ENCODE measurements around the gene KDF1. TPM values are rescaled to one million over a fixed set of nuclear protein-coding genes. Genes with fewer than 3 reads are reported as not detected.

Gene KDF1
- polyA plus RNA-seq, 1 of the 3 experiments (the other 2 are of a cell fraction), result not detected

GRCh38 chr1:26900001-26900814, 60.1 kb downstream of the KDF1 start, which contains the start of gene GPATCH3:
Gene GPATCH3, minus strand, starts transcription at chr1:26900467. Its CDS starts 25 bp downstream, at chr1:26900442.
- Histone ChIP-seq H3K4me1 (ENCODE audit: control insufficient read depth in 1 of 2, insufficient read depth in 2 of 2, low read depth in 1 of 2, low read length in 1 of 2) (peaks cover 4 to 9% of the 10 kb centered on the region in 2 experiments; a peak in 3 of 4 replicates), H3K9me2 (no peaks in the 10 kb centered on the region), H3K9ac (peak within 1 kb of the TSS; percentile 93), H3K36me3 (replicated peaks in 1 of 2; ENCODE audit: control insufficient read depth in 1 of 2, insufficient read depth in 2 of 2, low read length in 1 of 2) (peaks cover 11 to 14% of the 10 kb centered on the region in 2 experiments), H3K27me3 (ENCODE audit: insufficient read depth) (no peaks in the 10 kb centered on the region), H3K4me3 (ENCODE audit: low read depth in 2 of 2, low read length in 1 of 2) (peak within 1 kb of the TSS; percentile 84 to 97), H3K4me2 (peak within 1 kb of the TSS; percentile 92), H3F3A (replicated peaks; ENCODE audit: insufficient read depth) (no peaks in the 10 kb centered on the region), H3K79me2 (ENCODE audit: insufficient read depth) (peaks cover 29% of the 10 kb centered on the region), H3K27ac (ENCODE audit: low read depth in 2 of 2, low read length in 1 of 2) (peak within 1 kb of the TSS; percentile 68 to 80), H3K9me3 (no peaks in the 10 kb centered on the region), H2AFZ (ENCODE audit: low read depth) (peak within 1 kb of the TSS; percentile 100), H4K20me1 (ENCODE audit: insufficient read depth) (no peaks in the 10 kb centered on the region)
- CTCF ChIA-PET, result interaction anchor here (0.6 to 2.3 kb wide), 8 partner anchors 11 to 98 kb away, joined by 3 to 7 read pairs (median 3); partner anchors contain the start of genes GPN2 and ZDHHC18
- under 1% methylated on average over 31 of the region's 50 CpGs for WGBS (ENCODE audit: low lambda C conversion rate)
- POLR2A ChIA-PET, result interaction anchor here (0.6 to 1.8 kb wide), 6 partner anchors 10 to 400 kb away, joined by 3 to 17 read pairs (median 6); partner anchors contain the start of genes GPN2 and NUDC
- peak; percentile 90 for DNase-seq
- TF ChIP-seq FOSL2 (IDR thresholded peaks at IDR 0.05; ENCODE audit: borderline replicate concordance, low read depth) (no peak), GABPA (IDR thresholded peaks at IDR 0.05; ENCODE audit: low read depth) (peak; percentile 42; the same call in 1 of the 2 replicates), TEAD4 (IDR thresholded peaks at IDR 0.05; ENCODE audit: borderline replicate concordance, insufficient read depth) (no peak), ELF1 (IDR thresholded peaks at IDR 0.05) (no peak), MEF2A (IDR thresholded peaks at IDR 0.05; ENCODE audit: borderline replicate concordance, low read depth) (no peak), IRF3 (IDR thresholded peaks at IDR 0.05; ENCODE audit: low read depth, low read length) (no peak), POLR2AphosphoS5 (IDR thresholded peaks at IDR 0.05; ENCODE audit: low read depth, low read length) (peak; percentile 96), USF1 (IDR thresholded peaks at IDR 0.05; ENCODE audit: borderline replicate concordance, low read depth) (peak; percentile 98), SIN3A (IDR thresholded peaks at IDR 0.05; ENCODE audit: borderline replicate concordance, low read depth, low read length) (peak; percentile 98; the same call in 1 of the 2 replicates), TCF12 (IDR thresholded peaks at IDR 0.05) (no peak), SMC3 (IDR thresholded peaks at IDR 0.05; ENCODE audit: low read depth, low read length) (no peak), EZH2phosphoT487 (IDR thresholded peaks at IDR 0.05; ENCODE audit: borderline replicate concordance, low read depth) (no peak), REST (IDR thresholded peaks at IDR 0.05; ENCODE audit: low read depth, low read length) (peak; percentile 75; the same call in 1 of the 2 replicates), CHD2 (IDR thresholded peaks at IDR 0.05; ENCODE audit: low read length, partially characterized antibody) (peak; percentile 100), YY1 (IDR thresholded peaks at IDR 0.05; ENCODE audit: low read depth) (peak; percentile 98), PBX3 (IDR thresholded peaks at IDR 0.05) (no peak), CTCF (IDR thresholded peaks at IDR 0.05) (no peak), ZBTB33 (IDR thresholded peaks at IDR 0.05; ENCODE audit: borderline replicate concordance, low read depth) (peak; percentile 100), MAX (IDR thresholded peaks at IDR 0.05; ENCODE audit: low read depth) (peak; percentile 74), JUND (IDR thresholded peaks at IDR 0.05) (no peak), TAF1 (IDR thresholded peaks at IDR 0.05; ENCODE audit: borderline replicate concordance, low read depth, low read length) (peak; percentile 96)
